SU-DHL-6 (cell line): ENCODE measurements around the gene MED12L.

Experiments used
- H2AFZ ChIP-seq: fragments of 200-600 bp; sonication (generic); 2 replicates; pipeline ENCODE4 v1.6.1; 2014; ENCODE audit warnings: low read depth, mild to moderate bottlenecking, moderate library complexity, mixed read lengths, antibody characterized with exemption, low read length; ENCODE audit not compliant: severe bottlenecking
- H3F3A ChIP-seq: fragments of 200-600 bp; shearing (Covaris generic); 2 replicates; pipeline ENCODE4 v1.6.0; 2016; ENCODE audit warnings: antibody characterized with exemption, mild to moderate bottlenecking; ENCODE audit not compliant: insufficient read depth
- H3K27ac ChIP-seq: fragments of 200-600 bp; sonication (generic); 2 replicates; pipeline ENCODE4 v1.5.1; 2016; ENCODE audit warnings: low read depth, mild to moderate bottlenecking, low read length, moderate library complexity, mixed read lengths
- H3K27me3 ChIP-seq: fragments of 200-600 bp; sonication (generic), shearing (Covaris generic); 2 replicates; pipeline ENCODE4 v1.6.0; 2014; ENCODE audit warnings: mild to moderate bottlenecking, low read length
- H3K36me3 ChIP-seq: fragments of 200-600 bp; sonication (generic); 2 replicates; pipeline ENCODE4 v1.6.1; 2014; ENCODE audit warnings: mild to moderate bottlenecking, low read length, mixed read lengths
- H3K4me2 ChIP-seq: fragments of 300-600, 200-600 bp; shearing (Covaris generic), sonication (generic); 2 replicates; pipeline ENCODE4 v1.6.0; 2014; ENCODE audit warnings: low read length, low read depth, mild to moderate bottlenecking; ENCODE audit not compliant: poor library complexity, severe bottlenecking
- H3K4me3 ChIP-seq: fragments of 200-600 bp; sonication (generic); 2 replicates; pipeline ENCODE4 v1.5.1; 2014; ENCODE audit warnings: antibody characterized with exemption, low read length, mild to moderate bottlenecking, mixed read lengths; ENCODE audit not compliant: insufficient read depth, poor library complexity, severe bottlenecking
- H3K79me2 ChIP-seq: fragments of 200-600 bp; sonication (generic); 2 replicates; pipeline ENCODE4 v1.6.1; 2014; ENCODE audit warnings: mild to moderate bottlenecking, low read length, moderate library complexity; ENCODE audit not compliant: insufficient read depth
- H3K9ac ChIP-seq: fragments of 200-600 bp; sonication (generic); 2 replicates; pipeline ENCODE4 v1.7.0; 2014; ENCODE audit warnings: mild to moderate bottlenecking, low read length
- H3K9me2 ChIP-seq: fragments of 200-600 bp; sonication (generic); replicated peaks from 2 replicates; pipeline ENCODE4 v1.6.1; 2014; ENCODE audit warnings: low read length; ENCODE audit not compliant: insufficient read depth
- H3K9me3 ChIP-seq: fragments of 200-600 bp; sonication (generic); 2 replicates; pipeline ENCODE4 v1.6.1; 2014; ENCODE audit warnings: low read length, mixed read lengths; ENCODE audit not compliant: insufficient read depth
- H4K20me1 ChIP-seq: fragments of 200-600 bp; sonication (generic); 2 replicates; pipeline ENCODE4 v1.6.1; 2014; ENCODE audit warnings: low read depth, mild to moderate bottlenecking, antibody characterized with exemption, low read length, moderate library complexity, mixed read lengths
- EZH2phosphoT487 ChIP-seq: fragments of 200-600 bp; sonication (generic), shearing (Covaris generic); conservative IDR thresholded peaks from 2 replicates; pipeline ENCODE4 v1.6.1; 2018; ENCODE audit warnings: mild to moderate bottlenecking, antibody characterized with exemption, low read length, moderate library complexity, mixed read lengths
- TF ChIP-seq, protein P1 (sequence below): fragments of 200-600 bp; sonication (generic); IDR thresholded peaks from one replicate; pipeline ENCODE4 v1.5.1; 2017; ENCODE audit warnings: antibody characterized with exemption, mild to moderate bottlenecking, low read length, moderate library complexity; ENCODE audit not compliant: insufficient read depth, poor library complexity, severe bottlenecking

Gene MED12L

DNA sequence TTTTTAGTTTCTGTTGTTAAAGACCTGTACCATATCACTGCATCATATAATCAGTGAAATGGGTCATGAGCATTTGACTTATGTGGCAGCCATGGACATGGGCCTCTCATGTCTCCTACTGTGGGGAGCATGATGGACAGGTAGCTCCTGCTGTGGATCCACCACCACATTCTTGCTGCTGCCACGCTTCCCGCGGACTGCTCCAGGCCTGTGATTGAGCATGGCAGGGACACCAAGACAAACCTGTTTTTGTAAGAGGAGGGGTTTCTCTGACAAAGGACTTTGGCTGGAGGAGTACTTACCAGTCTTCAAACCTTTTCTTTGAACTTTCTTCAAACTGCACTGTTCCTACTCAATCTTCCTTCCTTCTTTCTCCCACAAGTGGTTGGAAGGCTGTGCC lies 210.8 kb downstream of the MED12L start:
- Histone ChIP-seq H3K9me3 (no peaks in the 10 kb centered on the region), H2AFZ (no peak overlapping the region), H3K9ac (no peak overlapping the region), H3K27me3 (no peaks in the 10 kb centered on the region), H3K36me3 (no peaks in the 10 kb centered on the region), H4K20me1 (no peaks in the 10 kb centered on the region), H3F3A (no peaks in the 10 kb centered on the region), H3K27ac (no peak overlapping the region), H3K4me3 (no peak overlapping the region), H3K4me2 (no peak overlapping the region), H3K79me2 (no peaks in the 10 kb centered on the region), H3K9me2 (no peaks in the 10 kb centered on the region)
- TF ChIP-seq EZH2phosphoT487: no peak
- TF ChIP-seq, protein P1, sequence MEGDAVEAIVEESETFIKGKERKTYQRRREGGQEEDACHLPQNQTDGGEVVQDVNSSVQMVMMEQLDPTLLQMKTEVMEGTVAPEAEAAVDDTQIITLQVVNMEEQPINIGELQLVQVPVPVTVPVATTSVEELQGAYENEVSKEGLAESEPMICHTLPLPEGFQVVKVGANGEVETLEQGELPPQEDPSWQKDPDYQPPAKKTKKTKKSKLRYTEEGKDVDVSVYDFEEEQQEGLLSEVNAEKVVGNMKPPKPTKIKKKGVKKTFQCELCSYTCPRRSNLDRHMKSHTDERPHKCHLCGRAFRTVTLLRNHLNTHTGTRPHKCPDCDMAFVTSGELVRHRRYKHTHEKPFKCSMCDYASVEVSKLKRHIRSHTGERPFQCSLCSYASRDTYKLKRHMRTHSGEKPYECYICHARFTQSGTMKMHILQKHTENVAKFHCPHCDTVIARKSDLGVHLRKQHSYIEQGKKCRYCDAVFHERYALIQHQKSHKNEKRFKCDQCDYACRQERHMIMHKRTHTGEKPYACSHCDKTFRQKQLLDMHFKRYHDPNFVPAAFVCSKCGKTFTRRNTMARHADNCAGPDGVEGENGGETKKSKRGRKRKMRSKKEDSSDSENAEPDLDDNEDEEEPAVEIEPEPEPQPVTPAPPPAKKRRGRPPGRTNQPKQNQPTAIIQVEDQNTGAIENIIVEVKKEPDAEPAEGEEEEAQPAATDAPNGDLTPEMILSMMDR: no peak

DNA sequence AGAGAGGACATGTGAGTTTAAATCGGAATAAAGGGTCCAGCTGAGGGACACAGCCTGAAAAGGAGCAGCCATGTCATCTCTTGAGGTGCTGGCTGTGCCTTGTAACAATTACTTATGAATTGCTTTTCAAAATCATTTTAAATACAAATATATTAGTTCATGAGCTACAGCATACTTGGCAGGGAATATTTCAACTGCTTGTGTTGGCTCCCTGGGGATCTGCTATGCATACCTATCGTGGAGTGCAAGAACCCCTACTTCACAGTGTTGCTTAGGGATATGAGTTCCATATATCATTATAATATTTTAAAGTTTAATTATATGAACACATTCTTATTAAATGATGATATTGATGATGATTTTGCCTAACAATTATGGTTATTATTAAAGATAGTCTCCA lies 212.0 kb downstream of the MED12L start:
- no peak overlapping the region for H3K4me2 ChIP-seq
- H2AFZ ChIP-seq: no peak overlapping the region
- no peak overlapping the region for H3K4me3 ChIP-seq
- no peak overlapping the region for H3K9ac ChIP-seq
- no peaks in the 10 kb centered on the region for H3F3A ChIP-seq
- H3K9me3 ChIP-seq: no peaks in the 10 kb centered on the region
- no peaks in the 10 kb centered on the region for H3K27me3 ChIP-seq
- H3K36me3 ChIP-seq: no peaks in the 10 kb centered on the region
- H3K9me2 ChIP-seq: no peaks in the 10 kb centered on the region
- TF ChIP-seq, protein P1: no peak
- no peak for TF ChIP-seq EZH2phosphoT487
- H3K79me2 ChIP-seq: no peaks in the 10 kb centered on the region
- H3K27ac ChIP-seq: no peak overlapping the region
- H4K20me1 ChIP-seq: no peaks in the 10 kb centered on the region

DNA sequence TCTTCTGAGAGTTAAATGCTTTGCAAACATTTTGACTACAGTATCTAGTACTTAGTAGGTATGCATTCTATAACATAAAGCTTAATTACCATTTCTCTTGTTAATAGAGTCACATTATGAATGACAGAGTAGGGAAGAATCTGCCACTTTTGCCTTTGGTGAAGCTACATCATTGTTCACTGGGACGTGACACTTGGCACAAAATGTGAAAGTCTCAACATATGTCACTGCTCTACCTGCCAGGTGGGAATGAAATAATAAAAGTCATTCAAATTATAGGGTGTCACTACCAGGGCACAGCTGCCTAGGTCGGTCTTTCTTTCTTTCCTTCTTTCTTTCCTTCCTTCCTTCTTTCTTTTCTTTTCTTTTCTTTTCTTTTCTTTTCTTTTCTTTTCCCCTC lies 213.5 kb downstream of the MED12L start:
- H3K9ac ChIP-seq: no peak overlapping the region
- no peaks in the 10 kb centered on the region for H3K9me3 ChIP-seq
- H2AFZ ChIP-seq: no peak overlapping the region
- no peaks in the 10 kb centered on the region for H3F3A ChIP-seq
- no peak overlapping the region for H3K4me3 ChIP-seq
- no peaks in the 10 kb centered on the region for H3K27me3 ChIP-seq
- no peaks in the 10 kb centered on the region for H3K9me2 ChIP-seq
- no peaks in the 10 kb centered on the region for H3K79me2 ChIP-seq
- no peaks in the 10 kb centered on the region for H3K36me3 ChIP-seq
- no peak overlapping the region for H3K4me2 ChIP-seq
- TF ChIP-seq, protein P1: no peak
- no peak for TF ChIP-seq EZH2phosphoT487
- no peak overlapping the region for H3K27ac ChIP-seq
- H4K20me1 ChIP-seq: no peaks in the 10 kb centered on the region

DNA sequence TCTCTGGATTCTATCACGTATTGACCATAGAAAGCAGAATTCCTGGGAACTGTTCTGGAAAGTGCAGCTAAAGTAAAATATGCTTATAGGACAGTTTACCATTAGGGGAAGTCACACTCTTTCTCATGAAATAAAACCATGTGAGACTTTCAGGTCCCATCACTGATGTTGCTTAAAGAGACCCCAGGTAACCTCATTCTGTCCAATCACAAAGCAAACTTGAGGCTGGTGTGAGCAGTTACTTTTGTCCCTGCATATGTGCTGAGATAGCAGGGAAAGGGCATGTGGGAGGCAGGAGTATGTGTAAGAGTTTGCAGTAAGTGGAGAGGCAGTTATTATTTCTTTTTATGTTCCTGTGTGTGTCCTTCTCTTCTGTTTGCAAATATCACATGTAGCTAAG lies 215.1 kb downstream of the MED12L start:
- Histone ChIP-seq H3K36me3 (no peaks in the 10 kb centered on the region), H3K9me3 (no peaks in the 10 kb centered on the region), H3K79me2 (no peaks in the 10 kb centered on the region), H4K20me1 (no peaks in the 10 kb centered on the region), H3F3A (no peaks in the 10 kb centered on the region), H3K4me3 (no peak overlapping the region), H3K4me2 (no peak overlapping the region), H3K27me3 (no peaks in the 10 kb centered on the region), H3K27ac (no peak overlapping the region), H2AFZ (no peak overlapping the region), H3K9ac (no peak overlapping the region), H3K9me2 (no peaks in the 10 kb centered on the region)
- TF ChIP-seq, protein P1: no peak
- no peak for TF ChIP-seq EZH2phosphoT487
